Trophoblast cell (in vitro differentiated cells and primary cell): Measurements from ENCODE around the gene DOCK11.

Experiments used
- DNase-seq, 2 donors: peaks; one replicate each; pipeline ENCODE4 v3.0.0-alpha.2; 2016
- H2AFZ ChIP-seq: 2 replicates; pipeline ENCODE4 v1.6.1; 2013; ENCODE audit warnings: low read length, moderate library complexity, mild to moderate bottlenecking; ENCODE audit not compliant: insufficient read depth, poor library complexity
- H2AK5ac ChIP-seq: 2 replicates; pipeline ENCODE4 v1.6.1; 2013; ENCODE audit warnings: mild to moderate bottlenecking, low read length
- H2BK120ac ChIP-seq: 2 replicates; pipeline ENCODE4 v1.6.1; 2013; ENCODE audit warnings: low read length, mild to moderate bottlenecking, moderate library complexity; ENCODE audit not compliant: insufficient read depth, poor library complexity
- H2BK12ac ChIP-seq: 2 replicates; pipeline ENCODE4 v1.6.1; 2013; ENCODE audit warnings: mild to moderate bottlenecking, low read length, moderate library complexity
- H2BK5ac ChIP-seq: 2 replicates; pipeline ENCODE4 v1.6.1; 2013; ENCODE audit warnings: low read length, low read depth, moderate library complexity, mild to moderate bottlenecking; ENCODE audit not compliant: poor library complexity
- H3K14ac ChIP-seq: 2 replicates; pipeline ENCODE4 v1.6.1; 2013; ENCODE audit warnings: mild to moderate bottlenecking, low read length
- H3K18ac ChIP-seq: 2 replicates; pipeline ENCODE4 v1.6.1; 2013; ENCODE audit warnings: mild to moderate bottlenecking, low read length
- H3K23ac ChIP-seq: 2 replicates; pipeline ENCODE4 v1.6.1; 2013; ENCODE audit warnings: low read length
- H3K27ac ChIP-seq: 2 replicates; pipeline ENCODE4 v1.5.1; 2013; ENCODE audit warnings: low read depth, mild to moderate bottlenecking, inconsistent platforms, low read length, moderate library complexity
- H3K27me3 ChIP-seq: 2 replicates; pipeline ENCODE4 v1.6.1; 2013; ENCODE audit warnings: inconsistent platforms, mild to moderate bottlenecking, low read length, moderate library complexity; ENCODE audit not compliant: insufficient read depth
- H3K36me3 ChIP-seq, 2 experiments: 1 replicate in 1 of 2; 2 replicates in 1 of 2; pipeline ENCODE4 v1.6.1; 2013; ENCODE audit warnings: low read length in 2 of 2, mild to moderate bottlenecking in 2 of 2, moderate library complexity in 1 of 2; ENCODE audit not compliant: insufficient read depth in 2 of 2, control insufficient read depth in 1 of 2
- H3K4ac ChIP-seq: 2 replicates; pipeline ENCODE4 v1.6.1; 2013; ENCODE audit warnings: low read depth, mild to moderate bottlenecking, low read length, moderate library complexity
- H3K4me1 ChIP-seq, 2 experiments: 1 replicate in 1 of 2; 2 replicates in 1 of 2; pipeline ENCODE4 v1.6.1; 2013; ENCODE audit warnings: low read length in 2 of 2, mild to moderate bottlenecking in 2 of 2, moderate library complexity in 1 of 2; ENCODE audit not compliant: insufficient read depth in 2 of 2, control insufficient read depth in 1 of 2
- H3K4me2 ChIP-seq: 2 replicates; pipeline ENCODE4 v1.6.1; 2013; ENCODE audit warnings: inconsistent platforms, mild to moderate bottlenecking, low read length, moderate library complexity
- H3K4me3 ChIP-seq: 2 replicates; pipeline ENCODE4 v1.5.1; 2013; ENCODE audit warnings: mild to moderate bottlenecking, low read depth, low read length, inconsistent platforms
- H3K79me1 ChIP-seq: one replicate; pipeline ENCODE4 v1.6.1; 2013; ENCODE audit warnings: low read length
- H3K79me2 ChIP-seq: 2 replicates; pipeline ENCODE4 v1.6.1; 2013; ENCODE audit warnings: low read length, mild to moderate bottlenecking; ENCODE audit not compliant: control insufficient read depth, insufficient read depth, poor library complexity
- H3K9ac ChIP-seq: 2 replicates; pipeline ENCODE4 v1.6.1; 2013; ENCODE audit warnings: mild to moderate bottlenecking, low read length
- H3K9me3 ChIP-seq: 2 replicates; pipeline ENCODE4 v1.6.1; 2013; ENCODE audit warnings: low read depth, mild to moderate bottlenecking, control low read depth, inconsistent platforms, low read length; ENCODE audit not compliant: insufficient read depth
- H4K12ac ChIP-seq: 2 replicates; pipeline ENCODE4 v1.6.1; 2013; ENCODE audit warnings: low read depth, mild to moderate bottlenecking, low read length, moderate library complexity
- H4K8ac ChIP-seq: 2 replicates; pipeline ENCODE4 v1.6.1; 2013; ENCODE audit warnings: low read depth, mild to moderate bottlenecking, low read length, moderate library complexity
- H4K91ac ChIP-seq: one replicate; pipeline ENCODE4 v1.6.1; 2013; ENCODE audit warnings: low read depth, mild to moderate bottlenecking, low read length, moderate library complexity
- WGBS: extraction: QIAGEN DNeasy Blood & Tissue Kit; methylation state at CpG from one replicate; pipeline ENCODE4 v1.1.7; 2013; ENCODE audit warnings: missing lambda C conversion rate; ENCODE audit not compliant: insufficient read length, insufficient coverage; ENCODE audit errors: extremely low coverage; 5-methylcytosine and 5-hydroxymethylcytosine counted together

DOCK11 gene

GRCh38 chrX:118688935-118689334 lies 193.3 kb downstream of the DOCK11 start:
- DNase-seq: no peak
- Histone ChIP-seq H3K36me3 (no peaks in the 10 kb centered on the region), H4K91ac (no peak overlapping the region), H4K12ac (no peak overlapping the region), H3K23ac (no peak overlapping the region), H3K27me3 (no peaks in the 10 kb centered on the region), H2AK5ac (no peak overlapping the region), H2BK5ac (no peak overlapping the region), H3K4me2 (no peak overlapping the region), H3K9me3 (no peaks in the 10 kb centered on the region), H3K14ac (no peak overlapping the region), H3K27ac (no peak overlapping the region), H2AFZ (no peak overlapping the region), H3K79me1 (no peaks in the 10 kb centered on the region), H3K79me2 (no peaks in the 10 kb centered on the region), H2BK120ac (no peak overlapping the region), H4K8ac (no peak overlapping the region), H3K18ac (no peak overlapping the region), H3K4ac (no peak overlapping the region), H2BK12ac (no peak overlapping the region), H3K9ac (no peak overlapping the region), H3K4me1 (no peaks in the 10 kb centered on the region), H3K4me3 (no peak overlapping the region)
- WGBS: no CpG with 5 or more reads among the region's 3 CpGs

GRCh38 chrX:118693843-118694242 lies 198.2 kb downstream of the DOCK11 start:
- Histone ChIP-seq H2AFZ (no peak overlapping the region), H4K12ac (no peak overlapping the region), H3K27me3 (no peaks in the 10 kb centered on the region), H2AK5ac (no peak overlapping the region), H3K23ac (no peak overlapping the region), H3K9me3 (no peaks in the 10 kb centered on the region), H2BK12ac (no peak overlapping the region), H4K8ac (no peak overlapping the region), H3K27ac (no peak overlapping the region), H3K14ac (no peak overlapping the region), H2BK120ac (no peak overlapping the region), H3K4me3 (no peak overlapping the region), H3K4ac (no peak overlapping the region), H3K36me3 (no peaks in the 10 kb centered on the region), H3K4me2 (no peak overlapping the region), H3K79me2 (no peaks in the 10 kb centered on the region), H3K9ac (no peak overlapping the region), H3K79me1 (no peaks in the 10 kb centered on the region), H3K18ac (no peak overlapping the region), H2BK5ac (no peak overlapping the region), H3K4me1 (no peaks in the 10 kb centered on the region), H4K91ac (no peak overlapping the region)
- DNase-seq: no peak
- no CpG with 5 or more reads among the region's 2 CpGs for WGBS

GRCh38 chrX:118694638-118695037 lies 199.0 kb downstream of the DOCK11 start:
- H2BK5ac ChIP-seq: no peak overlapping the region
- no peak overlapping the region for H2AK5ac ChIP-seq
- no peak overlapping the region for H3K4me2 ChIP-seq
- no peaks in the 10 kb centered on the region for H3K4me1 ChIP-seq
- H3K27ac ChIP-seq: no peak overlapping the region
- H3K23ac ChIP-seq: no peak overlapping the region
- no peaks in the 10 kb centered on the region for H3K79me2 ChIP-seq
- WGBS: no CpG with 5 or more reads among the region's 6 CpGs
- H2AFZ ChIP-seq: no peak overlapping the region
- no peaks in the 10 kb centered on the region for H3K9me3 ChIP-seq
- H4K12ac ChIP-seq: no peak overlapping the region
- no peak overlapping the region for H3K18ac ChIP-seq
- no peaks in the 10 kb centered on the region for H3K27me3 ChIP-seq
- H2BK12ac ChIP-seq: no peak overlapping the region
- no peak overlapping the region for H2BK120ac ChIP-seq
- no peak overlapping the region for H3K14ac ChIP-seq
- no peaks in the 10 kb centered on the region for H3K79me1 ChIP-seq
- no peak overlapping the region for H4K91ac ChIP-seq
- H3K4me3 ChIP-seq: no peak overlapping the region
- no peak overlapping the region for H3K4ac ChIP-seq
- H4K8ac ChIP-seq: no peak overlapping the region
- no peaks in the 10 kb centered on the region for H3K36me3 ChIP-seq
- no peak overlapping the region for H3K9ac ChIP-seq
- DNase-seq: no peak

GRCh38 chrX:118698516-118699170 lies 203.0 kb downstream of the DOCK11 start:
- H2BK5ac ChIP-seq: no peak overlapping the region
- H3K27ac ChIP-seq: no peak overlapping the region
- no peak overlapping the region for H3K4me3 ChIP-seq
- H2BK12ac ChIP-seq: no peak overlapping the region
- H3K4me2 ChIP-seq: no peak overlapping the region
- no peak overlapping the region for H2AK5ac ChIP-seq
- no peak overlapping the region for H2AFZ ChIP-seq
- no peak overlapping the region for H3K18ac ChIP-seq
- H3K36me3 ChIP-seq: no peaks in the 10 kb centered on the region
- H4K91ac ChIP-seq: no peak overlapping the region
- H3K27me3 ChIP-seq: no peaks in the 10 kb centered on the region
- H3K23ac ChIP-seq: no peak overlapping the region
- no peak overlapping the region for H3K4ac ChIP-seq
- no peak for DNase-seq
- H3K79me2 ChIP-seq: no peaks in the 10 kb centered on the region
- H3K79me1 ChIP-seq: no peaks in the 10 kb centered on the region
- no peaks in the 10 kb centered on the region for H3K9me3 ChIP-seq
- H4K8ac ChIP-seq: no peak overlapping the region
- no peak overlapping the region for H3K14ac ChIP-seq
- no peak overlapping the region for H2BK120ac ChIP-seq
- H3K4me1 ChIP-seq: no peaks in the 10 kb centered on the region
- WGBS: no CpG with 5 or more reads among the region's 5 CpGs
- H4K12ac ChIP-seq: no peak overlapping the region
- no peak overlapping the region for H3K9ac ChIP-seq
